Measurements from ENCODE around the gene WBP1L. TPM values are rescaled to one million over a fixed set of nuclear protein-coding genes. Genes with fewer than 3 reads are reported as not detected.

The WBP1L gene
- total RNA-seq, 4 donors from 2014 or later = 103 to 204 (median 145) TPM

GRCh38 chr10:102720337-102720736 lies 23.4 kb upstream of the WBP1L start:
- Histone ChIP-seq H3K4me3 (no peak overlapping the region), H3K27ac (no peak overlapping the region), H3K36me3 (no peaks in the 10 kb centered on the region), H3K4me1 (peaks cover 13 to 17% of the 10 kb centered on the region in 2 donors), H3K9me3 (no peaks in the 10 kb centered on the region), H3K27me3 (no peaks in the 10 kb centered on the region)
- TF ChIP-seq POLR2A (IDR thresholded peaks at IDR 0.05) (no peak), CTCF (IDR thresholded peaks at IDR 0.05 in 4 of 5, conservative IDR thresholded peaks at IDR 0.05 in 1 of 5) (no peak)
- in situ Hi-C loops (cut with MboI; ENCODE audit: low sequenced_read_pairs in 4 of 4) = loop anchor here in 3 of 4 donors (10.0 kb wide), 3 partner anchors 114 to 524 kb away; partner anchors contain the start of genes RPEL1 (in 2 of the 3) and CYP17A1 (in 1 of the 3)
- intact Hi-C loops (cut with DNase I; ENCODE audit: low total_unique reads) = loop anchor here (10.0 kb wide), 1 partner anchor 344 kb away; no protein-coding TSS in a partner anchor
- no peak for ATAC-seq
- no peak for DNase-seq

GRCh38 chr10:102720775-102721301 lies 22.9 kb upstream of the WBP1L start:
- intact Hi-C loops (cut with DNase I; ENCODE audit: low total_unique reads) = loop anchor here (10.0 kb wide), 1 partner anchor 344 kb away; no protein-coding TSS in a partner anchor
- Histone ChIP-seq H3K36me3 (no peaks in the 10 kb centered on the region), H3K4me1 (peaks cover 13 to 18% of the 10 kb centered on the region in 2 donors), H3K27ac (no peak overlapping the region), H3K4me3 (no peak overlapping the region), H3K27me3 (no peaks in the 10 kb centered on the region), H3K9me3 (no peaks in the 10 kb centered on the region)
- ATAC-seq (no peak), DNase-seq (no peak)
- in situ Hi-C loops (cut with MboI; ENCODE audit: low sequenced_read_pairs in 4 of 4) = loop anchor here in 3 of 4 donors (10.0 kb wide), 3 partner anchors 114 to 524 kb away; partner anchors contain the start of genes RPEL1 (in 2 of the 3) and CYP17A1 (in 1 of the 3)
- TF ChIP-seq POLR2A (IDR thresholded peaks at IDR 0.05) = no peak

- no peak for DNase-seq
- Histone ChIP-seq H3K27me3 (no peaks in the 10 kb centered on the region), H3K4me3 (no peak overlapping the region), H3K4me1 (peaks cover 13 to 21% of the 10 kb centered on the region in 2 donors), H3K9me3 (no peaks in the 10 kb centered on the region), H3K27ac (no peak overlapping the region), H3K36me3 (no peaks in the 10 kb centered on the region)
- in situ Hi-C loops (cut with MboI; ENCODE audit: low sequenced_read_pairs in 4 of 4) = loop anchor here in 3 of 4 donors (10.0 kb wide), 3 partner anchors 113 to 523 kb away; partner anchors contain the start of genes RPEL1 (in 2 of the 3) and CYP17A1 (in 1 of the 3)
- no peak for ATAC-seq
- intact Hi-C loops (cut with DNase I; ENCODE audit: low total_unique reads) = loop anchor here (10.0 kb wide), 1 partner anchor 343 kb away; no protein-coding TSS in a partner anchor
- TF ChIP-seq POLR2A (IDR thresholded peaks at IDR 0.05) (no peak), CTCF (IDR thresholded peaks at IDR 0.05 in 4 of 5, conservative IDR thresholded peaks at IDR 0.05 in 1 of 5) (no peak)
Observed at GRCh38 chr10:102721954-102722353, 21.8 kb upstream of the WBP1L start.

- in situ Hi-C loops (cut with MboI; ENCODE audit: low sequenced_read_pairs in 4 of 4) = loop anchor here in 3 of 4 donors (10.0 kb wide), 3 partner anchors 111 to 521 kb away; partner anchors contain the start of genes RPEL1 (in 2 of the 3) and CYP17A1 (in 1 of the 3)
- TF ChIP-seq POLR2A (IDR thresholded peaks at IDR 0.05) = no peak
- TF ChIP-seq CTCF (IDR thresholded peaks at IDR 0.05 in 4 of 5, conservative IDR thresholded peaks at IDR 0.05 in 1 of 5) = no peak
- intact Hi-C loops (cut with DNase I; ENCODE audit: low total_unique reads) = loop anchor here (10.0 kb wide), 1 partner anchor 341 kb away; no protein-coding TSS in a partner anchor
Observed at GRCh38 chr10:102723989-102724388, 19.8 kb upstream of the WBP1L start.

GRCh38 chr10:102726274-102726673 lies 17.5 kb upstream of the WBP1L start:
- Histone ChIP-seq H3K36me3 (peaks cover 0 to 6% of the 10 kb centered on the region in 2 donors), H3K27ac (no peak overlapping the region), H3K9me3 (no peaks in the 10 kb centered on the region), H3K4me1 (peaks cover 0 to 4% of the 10 kb centered on the region in 2 donors), H3K27me3 (no peaks in the 10 kb centered on the region), H3K4me3 (no peak overlapping the region)
- peak in 1 of 2 donors; percentile 48 for DNase-seq
- in situ Hi-C loops (cut with MboI; ENCODE audit: low sequenced_read_pairs in 4 of 4) (loop anchor here (5.0 to 25.0 kb wide), 7 partner anchors 106 to 519 kb away; partner anchors contain the start of genes RPEL1 (in 4 of the 4) and CYP17A1 (in 1 of the 4)), intact Hi-C loops (cut with DNase I; ENCODE audit: low total_unique reads) (loop anchor here (5.0 to 10.0 kb wide), 3 partner anchors 126 to 521 kb away; partner anchors contain the start of genes BORCS7 and RPEL1)
- ATAC-seq = peak in 1 of 2 donors; percentile 34
- TF ChIP-seq CTCF (IDR thresholded peaks at IDR 0.05 in 4 of 5, conservative IDR thresholded peaks at IDR 0.05 in 1 of 5) (no peak), POLR2A (IDR thresholded peaks at IDR 0.05) (no peak)

More at GRCh38 chr10:102723989-102724388, 19.8 kb upstream of the WBP1L start:
- Histone ChIP-seq H3K4me1 (peaks cover 0 to 6% of the 10 kb centered on the region in 2 donors), H3K27me3 (no peaks in the 10 kb centered on the region), H3K4me3 (no peak overlapping the region), H3K36me3 (peaks cover 0 to 6% of the 10 kb centered on the region in 2 donors), H3K9me3 (no peaks in the 10 kb centered on the region), H3K27ac (no peak overlapping the region)
- DNase-seq = no peak
- no peak for ATAC-seq
